Activated CD4-positive, alpha-beta T cell treated with anti-CD3 and anti-CD28 coated beads, Interleukin-2, amount 50 U/mL, for 16 hours (primary cell): ENCODE measurements around the gene ALKBH4.

Source experiments
- DNase-seq: peaks from one replicate; pipeline ENCODE4 v3.0.0-alpha.2; 2020

Gene ALKBH4

DNA sequence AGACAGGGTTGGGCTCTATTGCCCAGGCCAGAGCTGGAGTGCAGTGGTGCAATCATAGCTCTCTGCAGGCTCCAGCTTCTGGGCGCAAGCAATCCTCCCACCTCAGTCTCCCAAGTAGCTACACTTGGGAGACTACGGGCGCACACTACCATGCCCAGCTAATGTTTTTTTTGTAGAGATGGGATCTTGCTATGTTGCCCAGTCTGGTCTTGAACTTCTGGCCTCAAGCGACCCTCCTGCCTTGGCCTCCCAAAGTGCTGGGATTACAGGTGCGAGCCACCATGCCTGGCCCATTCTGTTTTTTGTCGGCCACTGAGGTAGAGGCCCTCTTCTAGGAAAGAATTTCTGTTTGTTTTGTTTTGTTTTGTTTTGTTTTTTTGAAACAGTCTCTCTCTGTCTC lies 12.2 kb downstream of the ALKBH4 start:
- DNase-seq = no peak

DNA sequence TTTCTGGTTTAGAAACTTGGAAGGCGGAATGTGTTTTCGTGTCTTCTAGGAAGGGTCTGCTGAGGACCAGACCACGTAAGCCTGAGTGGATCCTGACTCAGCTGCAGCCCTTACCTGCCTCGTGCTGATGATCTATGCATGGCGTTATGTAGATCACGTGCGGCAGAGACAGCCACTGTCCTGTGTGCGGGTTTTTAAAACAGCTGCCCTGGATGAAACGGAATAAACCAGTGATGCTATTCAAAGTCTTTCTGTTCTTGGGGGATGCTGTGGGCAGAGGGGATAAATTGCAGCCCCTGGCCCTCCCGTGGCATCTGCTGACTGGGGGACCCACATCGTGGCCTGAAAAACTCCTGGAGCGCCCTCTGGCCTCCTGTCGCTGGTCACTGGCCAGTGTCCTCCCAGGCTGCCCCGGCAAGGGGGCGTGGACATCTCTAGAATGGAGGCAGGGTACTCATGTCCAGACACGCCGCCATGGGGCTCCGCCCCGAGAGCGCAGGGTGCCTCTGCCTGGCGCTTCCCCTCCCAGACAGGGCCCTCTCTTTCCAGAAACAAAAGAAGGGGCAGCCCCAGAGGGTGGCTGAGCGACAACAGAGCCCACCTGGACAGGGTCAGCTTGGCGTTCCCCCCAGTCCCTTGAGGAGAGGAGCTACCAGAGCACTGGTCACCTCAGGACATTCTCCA lies 13.2 kb downstream of the ALKBH4 start:
- DNase-seq = no peak

DNA sequence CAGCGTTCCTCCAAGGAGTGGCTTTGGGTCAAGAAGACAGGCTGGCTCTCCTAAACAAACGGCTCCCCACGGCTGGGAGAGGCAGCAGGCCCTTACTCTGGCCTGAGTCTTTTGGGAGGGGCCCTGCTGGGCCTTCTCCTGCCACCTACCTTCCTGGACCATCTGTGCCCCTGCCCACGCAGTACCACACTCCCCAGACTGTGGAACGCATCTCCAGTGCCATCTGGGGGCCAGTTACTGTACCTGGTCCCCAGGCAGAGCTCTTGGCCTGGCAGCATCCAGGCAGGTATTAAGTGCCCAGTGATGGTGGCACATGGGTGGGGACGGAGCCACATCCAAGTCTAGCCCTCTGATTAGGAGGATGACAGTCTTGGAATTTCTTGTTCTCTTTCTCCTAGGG lies 14.4 kb downstream of the ALKBH4 start:
- DNase-seq = no peak

DNA sequence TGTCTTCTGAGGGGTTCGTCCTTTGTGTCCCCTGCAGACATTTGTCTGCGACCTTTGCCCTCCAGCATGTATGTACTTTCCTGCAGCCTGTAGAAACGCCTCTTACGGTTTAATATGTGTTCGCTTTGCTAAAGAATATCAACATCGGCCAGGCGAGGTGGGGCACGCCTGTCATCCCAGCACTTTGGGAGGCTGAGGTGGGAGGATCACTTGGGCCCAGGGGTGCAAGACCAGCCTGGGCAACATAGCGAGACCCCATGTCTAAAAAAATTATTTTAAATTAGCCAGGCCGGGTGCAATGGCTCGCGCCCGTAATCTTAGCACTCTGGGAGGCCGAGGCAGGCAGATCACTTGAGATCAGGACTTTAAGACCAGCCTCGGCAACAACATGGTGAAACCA lies 15.5 kb downstream of the ALKBH4 start:
- DNase-seq = no peak

DNA sequence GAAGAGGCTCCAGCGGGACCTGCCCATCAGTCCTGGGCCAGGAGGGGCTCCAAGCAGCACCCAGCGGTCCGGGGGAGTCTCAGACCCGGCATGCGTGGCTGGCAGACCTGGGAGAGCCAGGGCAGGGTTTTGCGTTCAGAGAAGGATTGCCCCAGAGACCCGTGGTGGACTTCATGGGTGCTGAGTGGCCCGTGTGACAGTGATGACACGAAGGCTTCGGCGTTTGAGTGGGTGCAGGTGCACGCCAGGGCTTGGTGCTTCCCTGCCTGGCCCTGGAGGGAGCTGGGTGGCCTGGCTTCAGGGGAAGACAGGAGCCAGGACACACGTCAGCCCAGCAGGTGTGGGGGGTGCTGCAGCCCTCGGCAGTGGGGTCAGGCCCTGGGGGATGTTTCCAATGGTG lies 17.4 kb downstream of the ALKBH4 start:
- no peak for DNase-seq

DNA sequence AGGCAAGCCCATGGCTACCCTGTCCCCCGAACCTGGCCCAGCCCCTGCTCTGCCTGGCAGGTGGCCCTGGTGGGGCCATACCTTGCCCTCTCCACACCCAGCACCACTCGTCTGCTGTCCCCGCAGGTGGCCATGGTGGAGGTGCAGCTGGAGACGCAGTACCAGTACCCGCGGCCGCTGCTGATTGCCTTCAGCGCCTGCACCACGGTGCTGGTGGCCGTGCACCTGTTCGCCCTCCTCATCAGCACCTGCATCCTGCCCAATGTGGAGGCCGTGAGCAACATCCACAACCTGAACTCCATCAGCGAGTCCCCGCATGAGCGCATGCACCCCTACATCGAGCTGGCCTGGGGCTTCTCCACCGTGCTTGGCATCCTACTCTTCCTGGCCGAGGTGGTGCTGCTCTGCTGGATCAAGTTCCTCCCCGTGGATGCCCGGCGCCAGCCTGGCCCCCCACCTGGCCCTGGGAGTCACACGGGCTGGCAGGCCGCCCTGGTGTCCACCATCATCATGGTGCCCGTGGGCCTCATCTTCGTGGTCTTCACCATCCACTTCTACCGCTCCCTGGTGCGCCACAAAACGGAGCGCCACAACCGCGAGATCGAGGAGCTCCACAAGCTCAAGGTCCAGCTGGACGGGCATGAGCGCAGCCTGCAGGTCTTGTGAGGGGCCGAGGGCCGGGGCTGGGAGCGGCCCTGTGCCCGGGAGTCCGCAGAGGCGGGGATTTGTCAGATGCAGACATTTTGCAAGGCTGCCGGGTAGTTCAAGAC lies 18.1 kb downstream of the ALKBH4 start:
- no peak for DNase-seq

DNA sequence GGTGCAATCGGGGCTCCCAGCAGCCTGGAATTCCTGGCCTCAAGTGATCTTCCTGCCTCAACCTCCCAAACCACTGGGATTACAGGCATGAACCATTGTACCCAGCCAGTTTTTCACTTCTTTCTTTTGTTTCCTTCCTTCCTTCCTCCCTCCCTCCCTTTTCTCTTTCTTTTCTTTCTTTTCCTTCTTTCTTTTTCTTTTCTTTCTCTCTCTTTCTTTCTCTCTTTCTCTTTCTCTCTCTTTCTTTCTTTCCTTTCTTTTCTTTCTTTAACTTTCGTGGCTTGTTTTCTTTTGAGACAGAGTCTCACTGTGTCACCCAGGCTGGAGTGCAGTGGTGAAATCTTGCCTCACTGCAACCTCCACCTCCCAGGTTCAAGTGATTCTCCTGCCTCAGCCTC lies 19.0 kb downstream of the ALKBH4 start:
- DNase-seq = no peak

DNA sequence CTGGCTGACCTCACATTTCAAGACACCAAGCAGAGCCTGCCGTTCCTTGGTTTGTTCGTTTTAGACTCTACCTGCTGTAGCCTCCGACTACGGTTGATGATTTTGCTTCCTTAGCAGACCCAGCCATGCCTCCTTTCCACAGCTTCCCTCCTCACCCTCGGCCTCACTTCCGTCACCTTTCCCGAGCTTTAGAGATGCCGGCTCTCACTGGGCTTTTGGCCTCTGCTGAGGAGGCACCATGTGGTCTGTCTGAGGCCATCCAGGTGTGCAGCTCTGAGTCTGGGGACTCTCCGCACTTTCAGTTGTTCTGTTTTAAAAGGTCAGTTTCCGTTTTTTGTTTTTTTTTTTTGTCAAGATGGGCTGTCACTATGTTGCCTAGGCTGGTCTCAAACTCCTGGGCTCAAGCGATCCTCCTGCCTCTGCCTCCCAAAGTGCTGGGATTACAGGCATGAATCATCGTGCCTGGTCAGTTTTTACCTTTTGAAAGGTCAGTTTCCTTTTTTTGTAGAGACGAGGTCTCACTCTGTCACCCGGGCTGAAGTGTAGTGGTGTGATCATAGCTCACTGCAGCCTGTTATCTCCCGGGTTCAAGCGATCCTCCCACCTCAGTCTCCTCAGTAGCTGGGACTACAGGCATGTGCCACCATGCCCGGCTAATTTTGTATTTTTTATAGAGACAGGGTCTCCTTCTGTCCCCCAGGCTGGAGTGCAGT lies 19.5 kb downstream of the ALKBH4 start:
- DNase-seq = no peak

DNA sequence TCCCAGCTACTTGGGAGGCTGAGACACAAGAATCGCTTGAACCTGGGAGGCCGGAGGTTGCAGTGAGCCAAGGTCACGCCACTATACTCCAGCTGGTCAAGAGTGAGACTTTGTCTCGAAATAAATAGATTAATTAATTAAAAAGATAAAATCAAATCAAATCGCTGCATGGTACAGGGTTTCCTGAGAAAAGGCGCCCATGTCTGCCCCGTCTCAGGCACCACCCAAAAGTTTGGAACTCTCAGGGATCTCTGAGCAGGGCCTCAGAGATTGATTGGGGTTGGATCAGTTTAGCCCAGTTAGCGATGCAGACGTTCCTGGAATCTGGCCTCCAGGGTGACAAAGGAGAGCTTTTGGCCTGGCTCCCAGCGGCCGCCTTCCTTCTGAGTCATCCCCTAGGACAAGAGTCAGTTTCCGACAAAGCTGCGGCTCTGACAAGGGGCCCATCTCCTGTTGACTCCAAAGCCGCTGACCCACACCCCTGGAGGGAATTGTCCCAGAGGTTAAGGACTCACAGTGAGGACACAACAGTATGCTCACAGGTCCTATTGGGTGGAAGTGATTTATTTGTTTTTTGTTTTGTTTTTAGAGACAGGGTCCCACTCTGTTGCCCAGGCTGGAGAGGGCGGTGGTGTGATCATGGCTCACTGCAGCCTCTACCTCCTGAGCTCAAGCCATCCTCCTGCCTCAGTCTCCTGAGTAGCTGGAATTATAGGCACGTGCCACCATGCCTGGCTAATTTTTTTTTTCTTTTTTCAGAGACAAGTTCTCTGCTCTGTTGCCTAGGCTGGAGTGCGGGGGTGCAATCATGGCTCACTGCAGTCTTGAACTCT lies 24.5 kb downstream of the ALKBH4 start:
- no peak for DNase-seq

DNA sequence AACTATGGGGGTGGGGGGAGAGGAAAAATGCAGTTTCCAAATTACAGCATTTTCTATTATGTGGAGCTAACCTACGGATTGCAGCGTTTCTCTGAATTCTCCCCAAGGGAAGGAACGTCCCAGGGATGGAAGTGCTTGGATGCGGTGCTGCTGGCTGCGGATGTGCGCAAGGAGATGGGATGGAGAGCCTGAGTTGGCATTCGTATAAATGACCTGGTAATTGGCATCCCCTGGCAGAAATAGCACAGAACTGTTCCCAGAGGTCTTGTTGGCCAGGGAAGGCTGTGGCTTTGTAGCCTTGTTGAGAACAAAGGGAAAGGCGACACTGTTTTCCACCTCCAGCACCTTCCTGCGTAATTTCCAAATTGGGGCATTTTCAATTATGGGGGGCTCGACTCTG lies 28.5 kb downstream of the ALKBH4 start:
- DNase-seq = no peak

DNA sequence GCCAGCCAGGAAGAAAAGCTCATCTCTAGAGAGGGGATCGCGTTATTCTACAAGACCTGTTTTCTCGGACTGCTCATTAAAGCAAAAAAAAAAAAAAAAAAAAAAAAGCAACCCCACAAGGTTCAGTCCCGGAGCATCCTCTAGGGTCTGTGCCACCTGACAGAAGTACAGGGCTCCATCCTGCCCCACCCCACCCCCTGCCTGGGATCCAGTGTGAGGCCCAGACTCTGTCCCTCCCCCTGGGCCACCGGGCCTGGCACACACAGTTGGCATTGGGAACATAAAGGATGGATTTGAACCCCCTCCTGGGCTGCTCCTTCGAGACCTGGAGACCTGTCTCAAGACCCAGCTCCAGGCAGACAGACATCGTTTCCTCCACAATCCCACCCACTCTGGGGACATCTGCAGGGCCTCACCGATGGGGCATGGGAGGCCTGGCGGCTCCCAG lies 30.6 kb downstream of the ALKBH4 start:
- DNase-seq = no peak

DNA sequence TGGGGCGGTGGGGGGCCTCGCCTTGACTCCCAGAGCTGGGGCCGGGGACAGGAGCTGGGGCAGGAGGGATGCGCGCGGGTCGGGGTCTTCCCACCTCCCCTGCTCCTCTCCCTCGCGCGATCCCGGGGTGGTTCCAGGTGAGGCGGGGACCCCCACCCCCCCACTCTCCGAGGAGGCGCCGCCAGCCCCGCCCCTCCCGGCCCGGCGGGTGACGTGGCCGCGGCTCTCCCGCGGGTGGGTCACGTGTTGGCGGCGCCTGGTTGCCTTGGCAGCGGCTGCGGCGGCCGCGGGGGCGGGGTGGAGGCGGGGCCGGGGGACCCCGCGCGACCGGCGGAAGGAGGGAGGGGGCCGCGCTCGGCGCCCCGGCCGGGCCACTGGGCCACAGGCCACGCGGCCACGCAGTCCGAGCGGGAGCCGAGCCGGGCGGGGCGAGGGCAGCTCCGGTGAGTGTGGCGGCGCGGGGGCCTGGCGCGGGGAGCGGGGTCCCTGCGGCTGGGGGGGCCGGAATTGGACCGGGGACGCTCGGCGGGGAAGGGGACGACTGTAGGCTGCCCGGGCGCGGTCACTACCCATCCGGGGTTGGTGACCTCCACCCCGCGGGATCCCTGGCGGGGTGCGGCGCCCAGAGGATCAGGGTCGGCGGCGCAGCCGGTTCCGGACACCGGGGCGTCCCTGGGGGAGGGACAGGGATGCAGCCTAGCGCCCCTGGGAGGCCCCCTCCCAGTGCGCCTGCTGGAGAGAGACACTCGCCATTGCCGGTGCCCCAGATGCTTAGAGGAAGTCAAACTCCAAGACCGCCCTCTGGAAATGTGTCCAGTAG lies 31.2 kb downstream of the ALKBH4 start, which contains the start of gene ORAI2:
TSS of gene ORAI2 (plus strand) at position 357 of the 820 bp plus-strand sequence. CDS start 5,382 bp downstream, outside the sequence.
- DNase-seq = peak; percentile 88

DNA sequence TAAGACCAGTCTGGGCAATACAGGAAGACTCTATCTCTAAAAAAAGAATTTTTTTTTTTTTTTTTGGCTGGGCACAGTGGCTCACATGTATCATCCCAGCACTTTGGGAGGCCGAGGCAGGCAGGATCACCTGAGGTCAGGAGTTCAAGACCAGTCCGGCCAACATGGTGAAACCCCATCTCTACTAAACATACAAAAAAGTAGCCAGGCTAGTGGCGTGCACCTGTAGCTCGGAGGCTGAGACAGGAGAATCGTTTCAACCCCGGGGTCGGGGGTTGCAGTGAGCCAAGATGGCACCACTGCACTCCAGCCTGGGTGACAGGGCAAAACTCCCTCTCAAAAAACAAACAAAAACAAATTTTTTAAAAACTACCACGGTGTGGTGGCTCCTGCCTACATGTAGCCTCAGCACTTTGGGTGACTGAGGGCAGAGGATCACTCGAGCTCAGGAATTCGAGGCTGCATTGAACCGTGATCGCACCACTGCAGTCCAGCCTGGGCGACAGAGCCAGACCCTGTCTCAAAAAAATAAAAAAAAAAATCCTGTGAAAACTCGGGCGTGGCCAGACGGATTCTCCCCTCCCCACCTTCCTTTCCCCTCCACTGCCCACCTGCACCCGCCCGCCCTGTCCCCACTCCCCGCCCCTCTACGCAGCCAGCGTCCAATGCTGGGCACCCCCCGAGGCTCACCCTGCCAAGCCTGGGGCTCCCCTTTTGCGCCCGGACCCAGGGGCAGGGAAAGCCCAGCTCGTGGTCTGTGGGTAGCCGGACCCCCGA lies 32.0 kb downstream of the ALKBH4 start:
- no peak for DNase-seq

DNA sequence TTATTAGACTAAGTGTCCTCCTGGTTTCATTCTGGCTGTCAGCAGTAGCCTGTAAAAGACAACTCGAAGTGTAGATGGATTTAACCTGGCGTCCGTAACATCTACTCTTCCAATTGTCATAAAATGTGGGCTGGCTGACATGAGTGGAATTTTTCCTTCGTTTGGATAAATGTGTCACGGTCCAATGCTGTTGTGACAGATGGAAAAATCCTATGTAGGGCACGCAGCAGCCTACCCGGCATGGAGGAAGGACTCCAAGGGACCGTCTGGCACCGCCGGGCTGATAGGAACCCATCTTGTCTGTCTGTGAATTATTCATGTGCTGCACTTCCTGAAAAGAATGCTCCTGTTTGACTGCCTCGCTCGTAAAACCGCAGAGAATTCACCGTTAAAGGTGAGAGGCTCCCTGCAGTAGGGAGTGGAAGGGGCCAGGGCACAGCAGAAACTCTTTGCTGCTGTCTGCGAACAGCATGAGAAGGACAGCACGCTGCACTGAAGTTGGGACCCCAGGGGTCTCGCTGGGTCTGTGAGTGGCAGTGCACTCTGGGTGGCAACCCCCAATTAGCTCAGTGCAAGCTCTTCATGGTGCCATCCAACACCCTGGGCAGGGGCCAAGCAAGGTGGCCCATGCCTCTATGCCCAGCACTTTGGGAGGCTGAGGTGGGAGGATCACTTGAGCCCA lies 32.9 kb downstream of the ALKBH4 start:
- DNase-seq = peak; percentile 71

DNA sequence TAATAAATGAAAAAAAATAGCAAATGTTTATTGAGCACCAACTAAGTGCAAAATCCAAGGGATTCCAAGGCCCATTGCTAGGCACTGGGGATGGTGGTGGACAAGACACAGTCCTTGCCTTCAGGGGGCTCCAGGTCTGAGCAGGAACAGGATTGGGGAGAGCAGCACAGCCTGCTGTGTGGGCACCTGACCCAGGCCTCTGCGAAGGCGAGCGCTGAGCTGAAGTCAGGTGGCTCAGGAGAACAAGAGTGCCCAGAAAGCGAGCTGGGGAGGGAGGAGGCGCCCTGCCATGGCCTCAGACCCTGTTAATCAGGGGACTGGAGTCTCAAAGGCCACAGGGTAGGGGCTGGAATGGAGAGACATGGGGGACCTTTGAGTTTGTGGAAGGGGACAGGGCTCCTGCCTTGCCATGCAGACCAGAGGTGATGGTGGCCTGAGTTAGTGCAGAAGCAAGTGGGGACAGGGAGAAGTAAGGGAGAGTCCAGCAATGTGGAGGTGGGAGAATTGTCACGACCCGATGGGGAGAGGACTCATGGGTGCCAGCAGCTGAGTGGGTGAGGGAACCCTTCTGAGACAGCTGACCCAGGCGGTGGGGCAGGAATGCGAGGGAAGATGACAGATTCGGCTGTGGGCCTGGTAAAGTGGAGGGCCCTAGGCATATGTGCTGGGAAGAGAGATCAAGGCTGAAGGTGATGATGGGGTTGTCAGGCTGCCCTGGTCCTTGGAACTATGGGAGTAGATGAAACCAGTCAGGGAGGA lies 35.3 kb downstream of the ALKBH4 start:
- no peak for DNase-seq

DNA sequence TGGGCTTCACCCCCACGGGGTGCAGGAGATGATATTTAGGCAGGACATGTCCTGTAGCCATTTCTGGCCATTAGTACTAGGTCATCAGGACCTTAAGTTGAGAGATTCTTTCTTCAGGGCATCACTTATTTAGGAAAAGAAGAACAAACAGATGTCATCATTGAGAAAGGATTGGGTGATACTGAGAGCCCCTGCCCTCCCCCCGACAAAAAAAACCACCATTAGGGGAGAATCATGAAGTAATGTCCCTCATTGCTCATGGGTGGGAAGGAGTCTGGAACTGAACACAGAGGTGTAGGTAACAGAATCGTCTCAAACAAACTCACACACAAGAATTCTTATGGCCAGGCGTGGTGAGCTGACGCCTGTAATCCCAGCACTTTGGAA lies 37.7 kb downstream of the ALKBH4 start:
- DNase-seq = no peak

DNA sequence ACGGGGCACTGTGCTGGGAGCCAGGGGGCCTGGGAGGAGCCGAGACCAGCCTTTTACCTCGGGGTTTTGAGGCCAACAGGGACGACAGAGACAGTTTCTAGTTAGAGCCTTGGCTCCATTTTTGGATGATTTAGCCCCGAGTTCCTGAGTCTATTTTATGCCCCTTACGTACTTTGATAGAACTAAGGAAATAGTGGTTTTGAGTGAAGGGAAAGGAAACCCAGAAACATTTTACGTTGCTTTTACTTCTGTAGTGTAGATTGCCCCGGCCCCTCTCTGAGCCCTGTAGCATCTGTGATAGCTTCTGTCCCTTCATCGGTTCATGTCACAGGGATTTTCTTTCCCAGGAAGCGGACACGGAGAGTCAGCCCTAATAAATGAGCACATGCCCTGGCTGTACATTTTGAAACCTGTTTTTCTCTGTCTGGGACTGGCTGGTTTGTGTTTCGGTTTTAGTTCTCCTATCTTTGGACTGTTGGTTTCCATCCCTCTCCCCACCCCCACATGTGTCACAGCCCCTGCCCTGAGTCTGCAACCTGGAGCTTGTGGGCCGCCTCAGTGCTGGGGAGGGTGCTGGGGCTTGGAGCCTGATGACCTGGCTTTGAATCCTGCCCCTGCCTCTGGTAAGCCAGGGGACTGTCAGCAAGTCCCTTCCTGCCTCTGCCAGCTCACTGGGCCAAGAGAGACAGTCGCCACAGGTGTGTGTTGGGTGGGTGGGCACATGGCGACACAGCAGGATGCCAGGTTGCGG lies 38.2 kb downstream of the ALKBH4 start:
- DNase-seq = peak; percentile 91

DNA sequence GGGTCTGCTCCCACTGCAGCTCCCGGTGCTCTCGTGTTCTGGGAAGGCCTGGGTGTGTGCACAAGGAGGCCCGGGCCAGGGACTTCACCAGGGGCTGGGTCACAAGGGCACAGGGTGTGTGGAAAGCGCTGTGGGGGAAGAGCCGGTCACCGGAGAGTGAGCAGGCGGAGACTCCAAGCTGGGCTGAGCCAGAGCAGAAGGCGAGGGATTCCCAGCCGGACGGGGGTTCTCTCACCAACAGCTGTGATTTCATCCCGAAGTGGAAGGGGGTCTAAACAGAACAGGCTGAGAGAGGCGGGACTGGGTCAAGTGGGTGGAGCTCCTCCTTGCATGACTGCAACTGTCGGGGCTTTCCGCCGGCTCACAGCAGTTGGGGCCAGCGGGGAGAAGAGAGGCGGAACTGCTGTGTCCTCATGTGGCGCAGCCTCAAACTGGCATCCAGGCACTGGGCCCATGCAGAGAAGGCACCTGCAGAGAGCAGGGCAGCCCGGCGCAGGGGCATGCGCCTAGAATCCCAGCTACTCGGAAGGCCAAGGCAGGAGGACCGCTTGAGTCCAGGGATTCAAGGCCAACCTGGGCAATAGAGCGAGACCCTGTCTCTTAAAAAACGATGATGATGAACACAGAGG lies 38.9 kb downstream of the ALKBH4 start:
- peak; percentile 93 for DNase-seq
